Stimulated activated naive B cell treated with anti-CD40 and anti-IgM and Interleukin-4, amounts not matched to agents 10 μg/mL and 1 μg/mL and 100 μg/mL, for 72 hours (primary cell): ENCODE measurements around the gene GCNA.

Source experiments
- ATAC-seq, 2 donors: fragments of 150-1000 bp; cut with Tn5 transposase; replicated peaks; 2 replicates each; pipeline ENCODE4 v1.10.0; 2021; ENCODE audit warnings: moderate library complexity in 1 of 2
- DNase-seq: peaks from one replicate; pipeline ENCODE4 v3.0.0; 2021
- H3K27ac Mint-ChIP-seq: one replicate; pipeline ENCODE4 v1.8.0; 2022; ENCODE audit warnings: mild to moderate bottlenecking, mixed read lengths
- H3K27me3 Mint-ChIP-seq, 2 donors: one replicate each; pipeline ENCODE4 v1.8.0; 2022; ENCODE audit warnings: mixed read lengths in 2 of 2
- H3K36me3 Mint-ChIP-seq, 2 donors: one replicate each; pipeline ENCODE4 v1.8.0; 2022; ENCODE audit warnings: mixed read lengths in 2 of 2, mild to moderate bottlenecking in 1 of 2
- H3K4me1 Mint-ChIP-seq, 2 donors: one replicate each; pipeline ENCODE4 v1.8.0; 2022; ENCODE audit warnings: mixed read lengths in 2 of 2, mild to moderate bottlenecking in 1 of 2
- H3K4me3 Mint-ChIP-seq, 2 donors: one replicate each; pipeline ENCODE4 v1.8.0; 2022; ENCODE audit warnings: mild to moderate bottlenecking in 2 of 2, mixed read lengths in 2 of 2, moderate library complexity in 1 of 2
- H3K9me3 Mint-ChIP-seq, 2 donors: one replicate each; pipeline ENCODE4 v1.8.0; 2022; ENCODE audit warnings: mixed read lengths in 2 of 2, mild to moderate bottlenecking in 1 of 2

The GCNA gene

GRCh38 chrX:71578253-71579135, at the start of gene GCNA:
Gene GCNA, plus strand, starts transcription at chrX:71578437. Its CDS starts 2,385 bp downstream, at chrX:71580822.
- Mint-ChIP-seq H3K4me3 (no peak within 1 kb of the TSS), H3K27me3 (no peaks in the 10 kb centered on the region), H3K9me3 (no peaks in the 10 kb centered on the region), H3K36me3 (peaks cover 12 to 26% of the 10 kb centered on the region in 2 donors), H3K4me1 (peaks cover 2 to 4% of the 10 kb centered on the region in 2 donors), H3K27ac (peak within 1 kb of the TSS; percentile 65)
- DNase-seq (no peak), ATAC-seq (no peak)

GRCh38 chrX:71532078-71532752, 46.0 kb upstream of the GCNA start:
- Mint-ChIP-seq H3K4me1 (peaks cover 5 to 19% of the 10 kb centered on the region in 2 donors), H3K27me3 (no peaks in the 10 kb centered on the region), H3K4me3 (peak overlapping the region; percentile 95 to 100), H3K27ac (peak overlapping the region; percentile 98), H3K36me3 (peaks cover 16 to 33% of the 10 kb centered on the region in 2 donors), H3K9me3 (no peaks in the 10 kb centered on the region)
- ATAC-seq (peak; percentile 60 to 64), DNase-seq (peak; percentile 20)

GRCh38 chrX:71532753-71533425, 45.3 kb upstream of the GCNA start, which contains the start of gene OGT:
Gene OGT, plus strand, starts transcription at chrX:71533104. Its CDS starts 196 bp downstream, at chrX:71533300.
- peaks cover 5 to 19% of the 10 kb centered on the region in 2 donors for H3K4me1 Mint-ChIP-seq
- no peaks in the 10 kb centered on the region for H3K27me3 Mint-ChIP-seq
- peak within 1 kb of the TSS; percentile 95 to 100 for H3K4me3 Mint-ChIP-seq
- no peaks in the 10 kb centered on the region for H3K9me3 Mint-ChIP-seq
- ATAC-seq (peak; percentile 87 to 90), DNase-seq (peak; percentile 91)
- peaks cover 16 to 33% of the 10 kb centered on the region in 2 donors for H3K36me3 Mint-ChIP-seq
- peak within 1 kb of the TSS; percentile 98 for H3K27ac Mint-ChIP-seq

GRCh38 chrX:71533516-71533850, 44.8 kb upstream of the GCNA start:
- ATAC-seq, result no peak
- Mint-ChIP-seq H3K4me1 (peaks cover 5 to 19% of the 10 kb centered on the region in 2 donors), H3K27ac (peak overlapping the region; percentile 98), H3K4me3 (peak overlapping the region; percentile 95 to 100), H3K27me3 (no peaks in the 10 kb centered on the region), H3K36me3 (peaks cover 16 to 33% of the 10 kb centered on the region in 2 donors), H3K9me3 (no peaks in the 10 kb centered on the region)
- no peak for DNase-seq

GRCh38 chrX:71533851-71534561, 44.2 kb upstream of the GCNA start:
- H3K27ac Mint-ChIP-seq, result peak overlapping the region; percentile 98
- H3K4me3 Mint-ChIP-seq, result peak overlapping the region; percentile 95 to 100
- H3K9me3 Mint-ChIP-seq, result no peaks in the 10 kb centered on the region
- peaks cover 5 to 19% of the 10 kb centered on the region in 2 donors for H3K4me1 Mint-ChIP-seq
- peaks cover 16 to 33% of the 10 kb centered on the region in 2 donors for H3K36me3 Mint-ChIP-seq
- ATAC-seq (peak; percentile 15 to 22), DNase-seq (peak; percentile 32)
- H3K27me3 Mint-ChIP-seq, result no peaks in the 10 kb centered on the region

- H3K4me1 Mint-ChIP-seq, result peaks cover 5 to 23% of the 10 kb centered on the region in 2 donors
- H3K27ac Mint-ChIP-seq, result peak overlapping the region; percentile 98
- peak overlapping the region; percentile 95 to 100 for H3K4me3 Mint-ChIP-seq
- ATAC-seq (no peak), DNase-seq (no peak)
- H3K36me3 Mint-ChIP-seq, result peaks cover 16 to 26% of the 10 kb centered on the region in 2 donors
- H3K27me3 Mint-ChIP-seq, result no peaks in the 10 kb centered on the region
- no peaks in the 10 kb centered on the region for H3K9me3 Mint-ChIP-seq
These were observed 43.3 kb upstream of the GCNA start for GRCh38 chrX:71534773-71535544.

- peaks cover 16 to 26% of the 10 kb centered on the region in 2 donors for H3K36me3 Mint-ChIP-seq
- H3K4me3 Mint-ChIP-seq, result peak overlapping the region; percentile 37 to 80
- DNase-seq (no peak), ATAC-seq (peak in 1 of 2 donors; percentile 6)
- H3K27me3 Mint-ChIP-seq, result no peaks in the 10 kb centered on the region
- H3K9me3 Mint-ChIP-seq, result no peaks in the 10 kb centered on the region
- peak overlapping the region; percentile 45 for H3K27ac Mint-ChIP-seq
- peaks cover 8 to 28% of the 10 kb centered on the region in 2 donors for H3K4me1 Mint-ChIP-seq
These were observed 42.0 kb upstream of the GCNA start for GRCh38 chrX:71536285-71536684.

GRCh38 chrX:71537743-71538142, 40.5 kb upstream of the GCNA start:
- ATAC-seq, result no peak
- H3K36me3 Mint-ChIP-seq, result peaks cover 16 to 28% of the 10 kb centered on the region in 2 donors

GRCh38 chrX:71540801-71541200, 37.4 kb upstream of the GCNA start:
- DNase-seq (no peak), ATAC-seq (peak; percentile 22 to 33)
- Mint-ChIP-seq H3K27ac (peak overlapping the region; percentile 3), H3K36me3 (peaks cover 6 to 15% of the 10 kb centered on the region in 2 donors), H3K4me3 (peak overlapping the region; percentile 6 to 75), H3K9me3 (no peaks in the 10 kb centered on the region), H3K27me3 (no peaks in the 10 kb centered on the region), H3K4me1 (peaks cover 15 to 47% of the 10 kb centered on the region in 2 donors)

More at GRCh38 chrX:71537743-71538142, 40.5 kb upstream of the GCNA start:
- H3K9me3 Mint-ChIP-seq, result no peaks in the 10 kb centered on the region
- peak overlapping the region; percentile 11 to 30 for H3K4me3 Mint-ChIP-seq
- peaks cover 9 to 34% of the 10 kb centered on the region in 2 donors for H3K4me1 Mint-ChIP-seq
- DNase-seq, result no peak
- H3K27me3 Mint-ChIP-seq, result no peaks in the 10 kb centered on the region
- no peak overlapping the region for H3K27ac Mint-ChIP-seq

GRCh38 chrX:71541210-71542022, 36.8 kb upstream of the GCNA start:
- H3K4me1 Mint-ChIP-seq, result peaks cover 15 to 43% of the 10 kb centered on the region in 2 donors
- peaks cover 6 to 18% of the 10 kb centered on the region in 2 donors for H3K36me3 Mint-ChIP-seq

GRCh38 chrX:71542411-71542810, 35.8 kb upstream of the GCNA start:
- DNase-seq, result no peak
- no peak overlapping the region for H3K4me3 Mint-ChIP-seq
- H3K27me3 Mint-ChIP-seq, result no peaks in the 10 kb centered on the region
- H3K27ac Mint-ChIP-seq, result no peak overlapping the region
- H3K9me3 Mint-ChIP-seq, result no peaks in the 10 kb centered on the region
- ATAC-seq, result no peak
- H3K4me1 Mint-ChIP-seq, result peaks cover 15 to 38% of the 10 kb centered on the region in 2 donors
- H3K36me3 Mint-ChIP-seq, result peaks cover 10 to 19% of the 10 kb centered on the region in 2 donors

More at GRCh38 chrX:71541210-71542022, 36.8 kb upstream of the GCNA start:
- no peaks in the 10 kb centered on the region for H3K9me3 Mint-ChIP-seq
- DNase-seq, result peak; percentile 10
- peak overlapping the region; percentile 3 for H3K27ac Mint-ChIP-seq
- no peaks in the 10 kb centered on the region for H3K27me3 Mint-ChIP-seq
- H3K4me3 Mint-ChIP-seq, result peak overlapping the region; percentile 18 to 75
- ATAC-seq, result peak; percentile 88 to 91

GRCh38 chrX:71542825-71543224, 35.4 kb upstream of the GCNA start:
- H3K4me1 Mint-ChIP-seq, result peaks cover 15 to 38% of the 10 kb centered on the region in 2 donors
- no peaks in the 10 kb centered on the region for H3K27me3 Mint-ChIP-seq
- H3K4me3 Mint-ChIP-seq, result no peak overlapping the region
- H3K36me3 Mint-ChIP-seq, result peaks cover 10 to 19% of the 10 kb centered on the region in 2 donors
- peak overlapping the region; percentile 10 for H3K27ac Mint-ChIP-seq
- DNase-seq (no peak), ATAC-seq (no peak)
- no peaks in the 10 kb centered on the region for H3K9me3 Mint-ChIP-seq
